PC-9 (cell line): ENCODE data around the gene CTAG1A. TPM values are rescaled to one million over a fixed set of nuclear protein-coding genes. Genes with fewer than 3 reads are reported as not detected.

ENCODE experiments used
- total RNA-seq: library from RNA; stranded (reverse); gene quantifications from 2 replicates; pipeline ENCODE4 v1.2.3, GENCODE V29; 2021

Gene CTAG1A
- total RNA-seq, 1 experiment from 2014 or later = not detected

Other genes starting within 250 kb of the CTAG1A start
- 1,841 and 2,308 TPM in 2 replicates for gene FLNA, start 210.5 kb upstream of the CTAG1A start, total RNA-seq
- 132 and 164 TPM in 2 replicates for gene EMD, start 205.8 kb upstream of the CTAG1A start, total RNA-seq
- gene RPL10, start 186.8 kb upstream of the CTAG1A start, total RNA-seq = 3,447 and 3,685 TPM in 2 replicates
- gene DNASE1L1, start 175.9 kb upstream of the CTAG1A start, total RNA-seq = 25.9 and 28.3 TPM in 2 replicates
- 95.8 and 134 TPM in 2 replicates for gene TAFAZZIN, start 173.6 kb upstream of the CTAG1A start, total RNA-seq
- gene ATP6AP1, start 156.5 kb upstream of the CTAG1A start, total RNA-seq = 112 and 119 TPM in 2 replicates
- gene GDI1, start 148.0 kb upstream of the CTAG1A start, total RNA-seq = 116 and 123 TPM in 2 replicates
- 82.1 and 89.4 TPM in 2 replicates for gene FAM50A, start 141.0 kb upstream of the CTAG1A start, total RNA-seq
- 109 and 124 TPM in 2 replicates for gene PLXNA3, start 126.9 kb upstream of the CTAG1A start, total RNA-seq
- gene LAGE3, start 105.9 kb upstream of the CTAG1A start, total RNA-seq = 63.9 and 82.5 TPM in 2 replicates
- 80.7 and 81.6 TPM in 2 replicates for gene UBL4A, start 98.5 kb upstream of the CTAG1A start, total RNA-seq
- 38.3 and 54.9 TPM in 2 replicates for gene SLC10A3, start 94.5 kb upstream of the CTAG1A start, total RNA-seq
- gene FAM3A, start 68.9 kb upstream of the CTAG1A start, total RNA-seq = 60.3 and 69.3 TPM in 2 replicates
- 987 and 1,283 TPM in 2 replicates for gene G6PD, start 38.3 kb upstream of the CTAG1A start, total RNA-seq
- 68.3 and 69.4 TPM in 2 replicates for gene IKBKG, start 37.5 kb upstream of the CTAG1A start, total RNA-seq
- gene CTAG1B, start 34.1 kb downstream of the CTAG1A start, total RNA-seq = not detected in 2 replicates
- gene CTAG2, start 68.4 kb downstream of the CTAG1A start, total RNA-seq = not detected in 2 replicates
- gene GAB3, start 165.9 kb downstream of the CTAG1A start, total RNA-seq = 0.17 and 0.63 TPM in 2 replicates
- 83.5 and 101 TPM in 2 replicates for gene DKC1, start 177.7 kb downstream of the CTAG1A start, total RNA-seq
- 4.2 and 4.8 TPM in 2 replicates for gene MPP1, start 220.4 kb downstream of the CTAG1A start, total RNA-seq
- gene SMIM9, start 249.5 kb downstream of the CTAG1A start, total RNA-seq = not detected in 2 replicates